B cell (primary cell): Measurements from ENCODE around the gene DLST. TPM values are rescaled to one million over a fixed set of nuclear protein-coding genes. Genes with fewer than 3 reads are reported as not detected.

ENCODE experiments used
- ATAC-seq: fragments of 200-7000 bp; cut with Tn5 transposase; one replicate; pipeline ENCODE4 v1.10.0; 2021; ENCODE audit warnings: low read depth, mild to moderate bottlenecking, moderate number of reproducible peaks, moderate library complexity
- CTCF ChIA-PET: fragments of 350-600 bp; sonication (Branson Sonifier 250); formaldehyde crosslinking; loops from one replicate; lab custom pipeline; 2021; ENCODE audit warnings: antibody characterized with exemption, inconsistent platforms; lab: Charles Lee
- POLR2A ChIA-PET: fragments of 350-600 bp; sonication (Branson Sonifier 250); formaldehyde crosslinking; loops from one replicate; lab custom pipeline; 2021; ENCODE audit warnings: antibody characterized with exemption; lab: Charles Lee
- DNase-seq: peaks from one replicate; pipeline ENCODE4 v3.0.0; 2013
- H2AFZ ChIP-seq: 2 replicates; pipeline ENCODE4 v1.6.1; 2012; ENCODE audit warnings: mild to moderate bottlenecking, low read depth, low read length; ENCODE audit not compliant: insufficient read depth, poor library complexity, severe bottlenecking
- H3K27ac ChIP-seq, 2 donors: 1 replicate in 1 of 2; 2 replicates in 1 of 2; pipeline ENCODE4 v1.5.1; 2012 to 2013; ENCODE audit warnings: low read length in 2 of 2, mild to moderate bottlenecking in 2 of 2, moderate library complexity in 1 of 2
- H3K27me3 ChIP-seq, 4 experiments: fragments of 200-600 bp in 1 of 4; sonication (generic) in 1 of 4; replicated peaks in 1 of 4; 1 replicate in 2 of 4; 2 replicates in 2 of 4; pipeline versions ENCODE4 v1.6.1 to v1.7.0; 2013 to 2016; ENCODE audit warnings: low read length in 3 of 4, mild to moderate bottlenecking in 2 of 4, mixed read lengths in 1 of 4, moderate library complexity in 1 of 4; ENCODE audit not compliant: insufficient read depth in 4 of 4, control insufficient read depth in 3 of 4; ENCODE audit errors: control extremely low read depth in 1 of 4
- H3K36me3 ChIP-seq, 2 experiments: replicated peaks in 1 of 2; 1 replicate in 1 of 2; 2 replicates in 1 of 2; pipeline versions ENCODE4 v1.6.1 to v1.7.1; 2013; ENCODE audit warnings: low read length in 1 of 2; ENCODE audit not compliant: insufficient read depth in 2 of 2, control insufficient read depth in 1 of 2; ENCODE audit errors: control extremely low read depth in 1 of 2, extremely low read depth in 1 of 2
- H3K4me1 ChIP-seq, 2 donors: fragments of 200-600 bp in 1 of 2; sonication (generic) in 1 of 2; 1 replicate in 1 of 2; 2 replicates in 1 of 2; pipeline versions ENCODE4 v1.5.1 to v1.6.1; 2013 to 2017; ENCODE audit warnings: low read length in 2 of 2; ENCODE audit not compliant: control insufficient read depth in 2 of 2, insufficient read depth in 2 of 2
- H3K4me2 ChIP-seq: replicated peaks from 2 replicates; pipeline ENCODE3; 2012; ENCODE audit warnings: mild to moderate bottlenecking, low read depth, low read length; ENCODE audit not compliant: poor library complexity, severe bottlenecking
- H3K4me3 ChIP-seq, 5 experiments: fragments of 200-600 bp in 1 of 5; sonication (generic) in 1 of 5; 1 replicate in 3 of 5; 2 replicates in 2 of 5; pipeline versions ENCODE4 v1.5.1 to v1.7.0; 2011 to 2016; ENCODE audit warnings: low read length in 4 of 5, mild to moderate bottlenecking in 4 of 5, low read depth in 2 of 5, control low read depth in 1 of 5, moderate library complexity in 1 of 5; ENCODE audit not compliant: insufficient read depth in 1 of 5; ENCODE audit errors: control extremely low read depth in 1 of 5, extremely low read depth in 1 of 5
- H3K79me2 ChIP-seq: fragments of 200-600 bp; sonication (generic); one replicate; pipeline ENCODE4 v1.6.0; 2016; ENCODE audit warnings: low read length; ENCODE audit not compliant: control insufficient read depth, insufficient read depth
- H3K9ac ChIP-seq: fragments of 200-600 bp; sonication (generic); 2 replicates; pipeline ENCODE4 v1.6.1; 2017; ENCODE audit warnings: mild to moderate bottlenecking, low read length, moderate library complexity
- H3K9me3 ChIP-seq, 3 donors: one replicate each; pipeline versions ENCODE4 v1.6.1 to v1.7.1; 2013; ENCODE audit warnings: low read length in 2 of 3; ENCODE audit not compliant: control insufficient read depth in 2 of 3, insufficient read depth in 1 of 3; ENCODE audit errors: control extremely low read depth in 1 of 3
- H4K20me1 ChIP-seq: 2 replicates; pipeline ENCODE4 v1.6.0; 2012; ENCODE audit warnings: mild to moderate bottlenecking, low read length; ENCODE audit not compliant: insufficient read depth, control insufficient read depth, poor library complexity, severe bottlenecking
- H3K27ac Mint-ChIP-seq: one replicate; pipeline ENCODE4 v1.8.0; 2021; ENCODE audit warnings: mixed read lengths
- H3K27me3 Mint-ChIP-seq: one replicate; pipeline ENCODE4 v1.8.0; 2021; ENCODE audit warnings: mixed read lengths
- H3K4me1 Mint-ChIP-seq: one replicate; pipeline ENCODE4 v1.8.0; 2021; ENCODE audit warnings: mixed read lengths
- H3K4me3 Mint-ChIP-seq: one replicate; pipeline ENCODE4 v1.8.0; 2021; ENCODE audit warnings: mixed read lengths
- H3K9me3 Mint-ChIP-seq: one replicate; pipeline ENCODE4 v1.8.0; 2022; ENCODE audit warnings: mixed read lengths; ENCODE audit not compliant: insufficient read depth
- CTCF ChIP-seq: fragments of 200-600 bp; IDR thresholded peaks from one replicate; pipeline ENCODE4 v1.8.0; 2022; ENCODE audit warnings: antibody characterized with exemption, mild to moderate bottlenecking
- EZH2 ChIP-seq: IDR thresholded peaks from 2 replicates; pipeline ENCODE4 v1.6.1; 2012; ENCODE audit warnings: borderline replicate concordance, low read depth, mild to moderate bottlenecking, moderate library complexity, low read length; ENCODE audit not compliant: insufficient read depth, poor library complexity, severe bottlenecking
- WGBS: methylation state at CpG from one replicate; pipeline ENCODE4 v1.1.5; 2013; ENCODE audit warnings: missing lambda C conversion rate; ENCODE audit not compliant: insufficient coverage; 5-methylcytosine and 5-hydroxymethylcytosine counted together
- intact Hi-C: fragments of 100-400 bp; cut with micrococcal nuclease; formaldehyde crosslinking; loops from one replicate; pipeline ENCODE4 v1.10.0; 2022
- polyA plus RNA-seq: library from polyadenylated mRNA; depleted of rRNA; stranded (reverse); fragments of >200 nt; gene quantifications from 2 replicates; pipeline ENCODE4 v1.2.3, GENCODE V29; 2012
- total RNA-seq, 2 donors: library from RNA; stranded (reverse); fragments of 120-200 nt in 1 of 2; gene quantifications; 1 replicate in 1 of 2; 2 replicates in 1 of 2; pipeline versions ENCODE4 v1.2.3 to v1.2.4, GENCODE V29; 2013 to 2022

Gene DLST
- total and polyA plus RNA-seq, 2 donors (not counting 1 experiment from before 2014, with no cell fraction given): 73.1 to 89.5 TPM

GRCh38 chr14:74875941-74876913 lies 5.5 kb upstream of the DLST start, which contains the start of gene PROX2:
PROX2 (minus strand) TSS chr14:74876145; CDS start chr14:74863834, 12,311 bp downstream.
- DNase-seq: peak; percentile 37
- Histone ChIP-seq H3K9ac (peak within 1 kb of the TSS; percentile 2), H3K4me3 (peak within 1 kb of the TSS in 2 of 5 experiments; percentile 17 to 23), H3K9me3 (no peaks in the 10 kb centered on the region), H2AFZ (peak within 1 kb of the TSS; percentile 55), H4K20me1 (no peaks in the 10 kb centered on the region), H3K27me3 (no peaks in the 10 kb centered on the region), H3K4me2 (peak within 1 kb of the TSS; percentile 65), H3K4me1 (peaks cover 19 to 23% of the 10 kb centered on the region in 2 donors), H3K27ac (no peak within 1 kb of the TSS), H3K79me2 (peaks cover 11% of the 10 kb centered on the region), H3K36me3 (no peaks in the 10 kb centered on the region)
- POLR2A ChIA-PET: no interaction called here
- Mint-ChIP-seq H3K27me3 (no peaks in the 10 kb centered on the region), H3K9me3 (no peaks in the 10 kb centered on the region), H3K4me1 (peaks cover 28% of the 10 kb centered on the region), H3K4me3 (peak within 1 kb of the TSS; percentile 61), H3K27ac (peak within 1 kb of the TSS; percentile 46)
- WGBS: 5% methylated on average over 11 of the region's 13 CpGs
- intact Hi-C loops: no loop called here
- ATAC-seq: peak; percentile 51
- TF ChIP-seq EZH2: no peak
- no peak for TF ChIP-seq CTCF
- CTCF ChIA-PET: interaction anchor here (2.5 to 41.3 kb wide), 3 partner anchors 18 to 212 kb away, joined by 11 to 926 read pairs (median 193); no protein-coding TSS in a partner anchor
